ENCODE data around the gene TUBB. TPM values are rescaled to one million over a fixed set of nuclear protein-coding genes. Genes with fewer than 3 reads are reported as not detected.
"Not testable (repeated sequence)": the region's sequence is repeated elsewhere in the genome, so short reads cannot be mapped to it uniquely, and the experiment has no call there.

Gene TUBB
- total RNA-seq, 1 donor from 2014 or later, result 2,264 TPM

DNA sequence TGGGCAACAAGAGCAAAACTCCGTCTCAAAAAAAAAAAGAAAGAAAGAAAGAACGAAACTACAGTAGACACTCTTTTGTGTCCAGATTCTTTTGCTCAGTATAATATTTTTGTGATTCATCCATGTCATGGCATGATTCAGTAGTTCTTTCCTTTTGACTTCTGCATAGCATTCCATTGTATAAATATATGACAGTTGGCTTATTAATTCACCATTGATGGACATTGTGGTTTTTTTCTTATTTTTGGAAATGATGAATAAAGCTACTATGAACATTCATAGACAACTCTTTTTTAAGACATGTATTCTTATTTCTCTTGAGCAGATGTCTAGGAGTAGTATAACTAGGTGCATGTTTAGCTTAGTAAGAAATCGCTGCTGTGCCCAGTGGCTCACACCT, 34.5 kb downstream of the TUBB start:
- no peak overlapping the region for H3K27ac Mint-ChIP-seq (ENCODE audit: unreplicated experiment)
- no peak for DNase-seq
- H3K9me3 Mint-ChIP-seq (ENCODE audit: unreplicated experiment), result no peaks in the 10 kb centered on the region
- H3K27me3 Mint-ChIP-seq (ENCODE audit: unreplicated experiment), result no peaks in the 10 kb centered on the region
- TF ChIP-seq, protein P1, sequence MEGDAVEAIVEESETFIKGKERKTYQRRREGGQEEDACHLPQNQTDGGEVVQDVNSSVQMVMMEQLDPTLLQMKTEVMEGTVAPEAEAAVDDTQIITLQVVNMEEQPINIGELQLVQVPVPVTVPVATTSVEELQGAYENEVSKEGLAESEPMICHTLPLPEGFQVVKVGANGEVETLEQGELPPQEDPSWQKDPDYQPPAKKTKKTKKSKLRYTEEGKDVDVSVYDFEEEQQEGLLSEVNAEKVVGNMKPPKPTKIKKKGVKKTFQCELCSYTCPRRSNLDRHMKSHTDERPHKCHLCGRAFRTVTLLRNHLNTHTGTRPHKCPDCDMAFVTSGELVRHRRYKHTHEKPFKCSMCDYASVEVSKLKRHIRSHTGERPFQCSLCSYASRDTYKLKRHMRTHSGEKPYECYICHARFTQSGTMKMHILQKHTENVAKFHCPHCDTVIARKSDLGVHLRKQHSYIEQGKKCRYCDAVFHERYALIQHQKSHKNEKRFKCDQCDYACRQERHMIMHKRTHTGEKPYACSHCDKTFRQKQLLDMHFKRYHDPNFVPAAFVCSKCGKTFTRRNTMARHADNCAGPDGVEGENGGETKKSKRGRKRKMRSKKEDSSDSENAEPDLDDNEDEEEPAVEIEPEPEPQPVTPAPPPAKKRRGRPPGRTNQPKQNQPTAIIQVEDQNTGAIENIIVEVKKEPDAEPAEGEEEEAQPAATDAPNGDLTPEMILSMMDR (IDR thresholded peaks at IDR 0.05; ENCODE audit: partially characterized antibody, unreplicated experiment), result no peak
- H3K4me3 Mint-ChIP-seq (ENCODE audit: unreplicated experiment), result no peak overlapping the region
- no peaks in the 10 kb centered on the region for H3K4me1 Mint-ChIP-seq (ENCODE audit: low read depth, unreplicated experiment)
- no peaks in the 10 kb centered on the region for H3K36me3 Mint-ChIP-seq (ENCODE audit: unreplicated experiment)

DNA sequence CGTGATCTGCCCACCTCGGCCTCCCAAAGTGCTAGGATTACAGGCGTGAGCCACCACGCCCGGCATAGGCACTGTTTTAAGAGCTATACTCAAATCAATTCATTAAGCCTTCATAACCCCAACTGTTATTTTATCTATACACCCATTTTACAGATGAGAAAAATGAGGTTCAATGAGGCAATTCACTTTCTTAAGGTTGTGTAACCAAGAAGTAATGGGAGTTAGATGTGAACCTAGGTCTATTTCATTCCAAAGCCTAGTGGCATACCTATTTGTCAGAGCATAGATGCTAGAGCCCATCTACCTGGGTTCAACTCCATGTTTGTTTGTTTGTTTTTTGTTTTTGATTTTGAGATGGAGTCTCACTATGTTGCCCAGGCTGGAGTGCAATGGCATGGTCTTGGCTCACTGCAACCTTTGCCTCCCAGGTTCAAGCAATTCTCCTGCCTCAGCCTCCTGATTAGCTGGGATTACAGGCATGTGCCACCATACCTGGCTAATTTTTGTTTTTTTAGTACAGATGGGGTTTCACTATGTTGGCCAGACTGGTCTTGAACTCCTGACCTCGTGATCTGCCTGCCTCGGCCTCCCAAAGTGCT, 36.4 kb downstream of the TUBB start:
- not testable (repeated sequence) for H3K4me1 Mint-ChIP-seq (ENCODE audit: low read depth, unreplicated experiment); H3K27ac Mint-ChIP-seq (ENCODE audit: unreplicated experiment)

DNA sequence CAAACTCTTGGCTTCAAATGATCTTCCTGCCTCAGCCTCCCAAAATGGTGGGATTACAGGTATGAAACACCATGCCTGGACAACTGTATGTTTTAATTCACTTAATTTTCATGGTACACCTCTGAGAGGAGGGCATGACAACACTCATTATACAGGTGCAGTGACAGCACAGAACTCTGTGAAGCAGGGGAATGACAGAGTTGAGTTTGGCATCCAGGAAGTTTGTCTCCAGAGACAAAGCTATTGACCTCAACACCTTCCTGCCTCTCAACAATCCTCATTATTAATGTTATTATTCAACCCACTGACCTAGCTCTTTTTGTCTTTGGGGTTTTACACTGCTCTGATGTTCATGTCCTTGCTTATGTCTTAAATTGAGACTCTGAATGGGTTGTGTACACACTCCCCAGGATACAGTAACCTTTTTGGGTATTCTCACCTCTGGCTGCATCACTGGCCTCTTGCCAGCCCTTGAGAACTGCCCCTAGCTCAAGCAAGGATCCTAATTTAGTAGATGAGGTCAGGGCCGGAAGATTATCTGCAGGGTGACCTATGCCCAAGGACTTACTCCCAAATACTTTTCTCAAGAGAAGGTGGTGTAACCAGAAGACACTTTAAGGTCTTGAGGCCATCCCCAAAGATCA, 37.2 kb downstream of the TUBB start:
- no peaks in the 10 kb centered on the region for H3K36me3 Mint-ChIP-seq (ENCODE audit: unreplicated experiment)
- no peak overlapping the region for H3K27ac Mint-ChIP-seq (ENCODE audit: unreplicated experiment)
- no peak overlapping the region for H3K4me3 Mint-ChIP-seq (ENCODE audit: unreplicated experiment)
- H3K9me3 Mint-ChIP-seq (ENCODE audit: unreplicated experiment), result no peaks in the 10 kb centered on the region
- peaks cover 1% of the 10 kb centered on the region for H3K27me3 Mint-ChIP-seq (ENCODE audit: unreplicated experiment)
- H3K4me1 Mint-ChIP-seq (ENCODE audit: low read depth, unreplicated experiment), result no peaks in the 10 kb centered on the region
- no peak for DNase-seq
- TF ChIP-seq, protein P1 (IDR thresholded peaks at IDR 0.05; ENCODE audit: partially characterized antibody, unreplicated experiment), result no peak

More for the DNA sequence above, 36.4 kb downstream of the TUBB start:
- H3K27me3 Mint-ChIP-seq (ENCODE audit: unreplicated experiment); DNase-seq; H3K4me3 Mint-ChIP-seq (ENCODE audit: unreplicated experiment); H3K9me3 Mint-ChIP-seq (ENCODE audit: unreplicated experiment); H3K36me3 Mint-ChIP-seq (ENCODE audit: unreplicated experiment): not testable (repeated sequence)

- no peak overlapping the region for H3K4me3 Mint-ChIP-seq (ENCODE audit: unreplicated experiment)
- H3K4me1 Mint-ChIP-seq (ENCODE audit: low read depth, unreplicated experiment), result peaks cover 3% of the 10 kb centered on the region
- H3K9me3 Mint-ChIP-seq (ENCODE audit: unreplicated experiment), result no peaks in the 10 kb centered on the region
- DNase-seq, result no peak
- TF ChIP-seq, protein P1 (IDR thresholded peaks at IDR 0.05; ENCODE audit: partially characterized antibody, unreplicated experiment), result no peak
- H3K27ac Mint-ChIP-seq (ENCODE audit: unreplicated experiment), result no peak overlapping the region
- H3K36me3 Mint-ChIP-seq (ENCODE audit: unreplicated experiment), result no peaks in the 10 kb centered on the region
- H3K27me3 Mint-ChIP-seq (ENCODE audit: unreplicated experiment), result peaks cover 5% of the 10 kb centered on the region
Observed at GRCh38 chr6:30759575-30760239, 39.6 kb downstream of the TUBB start.

DNA sequence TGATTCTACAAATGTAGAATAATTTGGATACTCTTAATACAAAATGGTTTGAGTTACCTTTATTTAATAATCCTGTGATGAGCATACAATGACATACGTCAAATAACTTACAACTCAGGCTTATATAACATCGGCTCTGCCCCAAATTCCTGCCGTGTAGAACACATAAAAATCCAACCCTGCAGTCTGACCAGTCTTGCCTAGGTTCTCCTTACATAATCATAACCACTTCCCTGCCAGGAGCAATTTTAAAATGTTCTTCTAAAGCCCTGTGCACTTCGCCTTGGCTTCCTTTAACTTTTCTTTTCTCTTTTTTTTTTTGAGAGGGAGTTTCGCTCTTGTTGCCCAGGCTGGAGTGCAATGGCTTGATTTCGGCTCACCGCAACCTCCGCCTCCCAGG, 40.4 kb downstream of the TUBB start:
- no peaks in the 10 kb centered on the region for H3K36me3 Mint-ChIP-seq (ENCODE audit: unreplicated experiment)
- TF ChIP-seq, protein P1 (IDR thresholded peaks at IDR 0.05; ENCODE audit: partially characterized antibody, unreplicated experiment), result no peak
- DNase-seq, result no peak
- H3K4me3 Mint-ChIP-seq (ENCODE audit: unreplicated experiment), result no peak overlapping the region
- no peak overlapping the region for H3K27ac Mint-ChIP-seq (ENCODE audit: unreplicated experiment)
- no peaks in the 10 kb centered on the region for H3K9me3 Mint-ChIP-seq (ENCODE audit: unreplicated experiment)
- peaks cover 5% of the 10 kb centered on the region for H3K27me3 Mint-ChIP-seq (ENCODE audit: unreplicated experiment)
- H3K4me1 Mint-ChIP-seq (ENCODE audit: low read depth, unreplicated experiment), result peaks cover 3% of the 10 kb centered on the region

Measured in glutamatergic neuron (in vitro differentiated cells).